HG03025 (cell line): ENCODE data around the gene KCNT2.
"Not testable (repeated sequence)": the region's sequence is repeated elsewhere in the genome, so short reads cannot be mapped to it uniquely, and the experiment has no call there.

ENCODE experiments used
- ATAC-seq: cut with Tn5 transposase; IDR thresholded peaks from one replicate; pipeline ENCODE4 v1.9.1; 2021; ENCODE audit warnings: mild to moderate bottlenecking, moderate library complexity; ENCODE audit not compliant: unreplicated experiment, low FRiP score

Gene KCNT2

DNA sequence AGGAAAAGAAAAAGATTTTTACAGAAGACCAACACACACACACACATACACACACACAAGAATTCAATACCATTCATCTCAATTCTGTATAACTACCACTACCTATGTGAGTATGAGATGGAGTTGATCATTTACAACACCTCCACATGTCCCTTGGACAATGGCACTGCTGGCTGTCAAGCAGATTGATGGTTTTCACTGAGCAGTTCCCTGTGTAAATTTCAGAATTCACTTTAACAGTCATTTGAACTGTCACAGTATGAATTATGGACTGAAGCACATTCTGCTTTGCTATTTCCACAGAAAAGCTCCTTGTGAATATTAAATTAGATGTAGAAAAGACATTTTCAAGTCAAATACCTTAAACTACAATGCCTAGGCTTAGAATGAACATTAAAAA lies 14.3 kb downstream of the KCNT2 start:
- no peak for ATAC-seq

DNA sequence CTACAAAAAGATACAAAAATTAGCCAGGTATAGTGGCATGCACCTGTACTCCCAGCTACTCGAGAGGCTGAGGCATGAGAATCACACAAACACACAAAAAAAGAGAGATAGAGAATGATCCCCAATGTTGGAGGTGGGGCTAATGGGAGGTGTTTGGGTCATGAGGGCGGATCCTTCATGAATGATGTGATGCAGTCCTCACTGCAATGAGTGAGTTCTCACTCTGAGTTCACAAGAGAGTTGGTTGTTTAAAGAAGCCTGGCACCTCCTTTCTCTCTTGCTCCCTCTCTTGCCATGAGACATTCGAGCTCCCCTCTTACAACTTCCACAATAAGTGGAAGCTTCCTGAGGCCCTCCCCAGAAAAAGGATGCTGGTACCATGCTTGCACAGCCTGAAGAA lies 17.3 kb downstream of the KCNT2 start:
- no peak for ATAC-seq

DNA sequence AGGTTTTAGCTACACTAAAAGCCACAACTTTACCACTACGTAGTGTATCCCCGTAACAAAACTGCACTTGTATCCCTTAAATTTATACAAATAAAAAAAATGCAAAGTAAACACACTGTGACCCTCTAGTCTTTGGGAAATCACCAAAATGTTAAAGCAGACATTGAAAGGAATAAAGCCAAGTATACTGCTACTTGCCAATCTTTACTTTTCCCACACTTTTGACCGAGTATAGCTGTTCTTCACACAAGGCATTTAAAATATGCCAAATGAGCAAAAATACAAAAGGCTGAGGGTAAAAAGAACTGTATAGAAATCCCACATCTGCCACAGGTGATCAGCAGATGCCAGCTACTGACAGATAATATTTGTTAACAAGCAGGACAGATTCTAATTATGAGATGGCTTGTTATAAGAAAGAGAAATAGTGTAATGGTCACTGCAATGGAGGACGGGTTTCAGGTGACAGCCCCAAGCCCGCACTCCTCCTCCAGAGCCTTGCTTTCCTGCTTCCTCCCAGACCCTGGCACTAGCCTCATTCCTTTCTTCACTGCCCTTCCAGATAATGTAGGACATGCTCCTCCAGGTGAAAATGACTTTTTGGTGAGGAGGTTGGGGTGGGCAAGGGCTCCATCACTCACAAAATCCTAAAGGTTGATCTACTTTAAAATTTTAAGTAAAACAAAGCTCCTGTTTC lies 18.1 kb downstream of the KCNT2 start:
- ATAC-seq = no peak

DNA sequence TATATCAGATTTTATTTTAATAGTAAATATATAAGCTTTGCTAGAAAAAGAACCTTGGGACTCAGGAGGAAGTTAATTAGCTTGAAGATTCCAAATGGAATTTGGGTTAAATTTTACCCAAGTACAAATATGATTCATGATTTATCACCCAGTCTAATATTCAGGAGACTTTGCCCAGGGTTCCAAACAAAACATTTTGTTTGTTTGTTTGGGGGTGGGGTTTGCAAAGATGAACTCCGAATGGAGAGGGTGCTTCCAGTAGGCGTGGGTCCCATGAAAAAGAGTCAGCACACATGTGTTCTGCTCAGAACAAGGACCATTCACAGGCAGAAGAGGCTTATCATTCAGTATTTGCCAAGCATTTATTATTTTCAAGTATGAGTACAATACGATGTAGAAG lies 23.5 kb downstream of the KCNT2 start:
- no peak for ATAC-seq

DNA sequence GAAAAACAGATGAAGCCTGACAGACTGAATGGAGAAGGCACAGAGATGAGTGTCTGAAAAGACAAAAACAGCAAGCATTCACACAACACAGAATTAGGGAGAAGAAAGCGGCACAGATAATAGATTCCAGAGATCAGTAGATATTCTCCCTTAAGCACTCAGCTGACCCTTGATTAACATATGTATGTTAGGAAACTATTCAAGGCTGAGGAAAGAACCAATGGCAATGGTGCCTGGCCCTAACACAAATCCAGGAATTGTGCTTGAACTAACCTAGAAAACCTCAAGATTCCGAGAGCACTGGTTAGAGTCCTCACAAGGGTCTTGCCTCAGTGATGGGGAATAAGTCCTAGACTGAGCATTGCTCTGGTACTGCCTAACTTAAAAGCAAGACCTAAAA lies 30.9 kb downstream of the KCNT2 start:
- no peak for ATAC-seq

DNA sequence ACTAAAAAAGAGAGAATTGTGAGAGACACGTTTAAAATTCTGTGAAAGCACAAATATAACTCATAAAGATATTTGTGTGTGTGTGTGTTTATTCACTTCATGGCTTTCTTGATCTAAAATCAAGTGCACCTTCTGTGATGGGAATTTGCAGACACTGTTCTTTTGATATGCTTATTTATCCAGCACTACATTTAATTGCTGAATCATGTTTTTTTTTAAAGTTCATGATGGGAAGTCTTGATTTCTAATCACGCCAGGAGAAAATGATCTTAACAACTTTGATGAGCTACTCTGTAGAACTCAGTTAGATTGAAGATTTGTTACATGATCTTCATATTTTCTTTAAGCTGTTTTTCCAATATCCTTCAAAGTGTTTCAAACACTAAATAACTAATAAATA lies 35.0 kb downstream of the KCNT2 start:
- no peak for ATAC-seq

DNA sequence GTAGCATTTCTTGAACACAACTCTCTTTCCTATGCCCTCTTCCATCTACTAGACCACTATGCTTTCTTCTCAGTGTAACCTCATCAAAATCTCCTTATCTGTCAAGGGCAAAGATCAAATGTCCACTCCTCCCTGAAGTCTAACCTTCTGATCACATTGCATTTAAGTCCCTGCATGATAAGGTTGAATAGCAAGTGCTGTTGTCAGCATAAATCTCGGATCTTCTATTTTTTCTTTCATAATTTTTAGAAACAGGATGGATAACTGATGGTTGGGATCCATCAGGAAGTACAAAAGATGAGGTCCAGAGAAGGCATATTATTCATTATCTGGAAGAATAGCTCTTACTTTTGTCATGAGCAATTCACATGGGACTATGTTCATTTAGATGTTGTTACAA lies 41.0 kb downstream of the KCNT2 start:
- ATAC-seq = no peak

DNA sequence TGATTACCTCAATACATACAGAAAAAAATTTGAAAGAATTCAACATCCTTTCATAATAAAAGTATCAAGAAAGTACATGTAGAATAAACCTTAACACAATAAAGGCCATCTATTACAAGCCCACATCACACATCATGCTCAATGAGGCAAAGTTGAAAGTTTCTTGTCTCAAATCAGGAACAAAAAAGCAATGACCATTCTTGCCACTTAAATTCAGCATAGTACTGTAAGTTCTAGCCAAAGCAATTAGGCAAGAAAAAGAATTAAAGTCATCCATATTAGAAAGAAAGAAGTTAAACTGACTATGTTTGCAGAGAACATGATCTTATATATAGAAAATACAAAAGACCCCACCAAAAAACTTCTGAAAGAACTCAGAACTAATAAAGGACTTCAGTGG lies 44.5 kb downstream of the KCNT2 start:
- ATAC-seq = no peak

DNA sequence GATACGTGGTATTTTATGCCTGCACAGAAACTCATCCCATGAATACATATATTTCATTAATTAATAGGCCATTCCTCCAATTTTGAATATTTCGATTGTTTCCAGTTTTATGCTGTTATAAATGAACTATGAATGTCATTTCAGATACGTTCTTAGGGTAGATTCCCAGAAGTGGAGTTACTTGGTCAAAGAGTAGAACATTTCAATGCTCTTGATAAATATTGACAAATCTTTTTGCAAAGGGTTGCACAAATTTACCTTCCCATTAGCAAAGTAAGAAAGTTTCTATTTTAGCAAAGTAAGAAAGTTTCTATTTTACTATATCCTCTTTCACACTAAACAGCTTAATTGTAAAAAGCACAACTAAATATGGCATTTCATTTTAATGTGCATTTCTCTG lies 48.9 kb downstream of the KCNT2 start:
- no peak for ATAC-seq

DNA sequence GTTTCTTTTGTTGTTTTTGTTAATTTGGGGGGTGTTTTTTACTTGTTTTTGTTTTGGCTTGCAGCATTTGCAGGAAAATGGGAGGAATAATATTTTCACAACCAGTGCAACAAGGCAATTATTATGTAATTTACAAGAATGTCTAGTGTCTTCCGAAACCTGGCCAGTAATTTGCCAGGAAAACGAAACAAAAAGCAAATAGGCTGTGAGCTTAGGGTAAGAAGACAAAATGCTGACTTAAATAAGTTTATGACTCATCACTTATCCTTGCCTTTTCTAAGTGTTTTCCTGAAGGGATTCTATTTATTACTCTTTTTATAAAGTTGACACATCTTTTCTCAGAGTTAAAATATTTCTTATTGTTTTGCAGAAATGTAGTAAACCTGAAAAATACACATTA lies 49.8 kb downstream of the KCNT2 start:
- no peak for ATAC-seq

DNA sequence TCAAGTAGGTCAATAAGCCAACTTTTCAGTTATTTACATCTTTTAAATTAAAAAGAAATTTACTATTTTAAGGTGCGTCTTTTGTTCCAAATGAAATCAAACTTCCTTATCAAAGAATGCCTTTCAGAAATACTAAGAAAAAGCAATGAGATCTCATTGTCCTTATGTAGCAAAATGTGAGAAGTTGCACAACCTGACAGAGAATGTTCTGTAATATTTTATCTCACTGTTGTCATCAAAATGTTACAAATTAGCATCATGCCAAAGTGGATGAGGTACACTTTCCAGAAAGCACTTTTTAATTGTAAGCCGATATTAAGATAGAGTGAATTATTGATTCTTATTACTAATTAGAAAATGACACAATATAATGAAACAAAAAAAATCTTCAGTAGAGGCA lies 50.4 kb downstream of the KCNT2 start:
- ATAC-seq = no peak

DNA sequence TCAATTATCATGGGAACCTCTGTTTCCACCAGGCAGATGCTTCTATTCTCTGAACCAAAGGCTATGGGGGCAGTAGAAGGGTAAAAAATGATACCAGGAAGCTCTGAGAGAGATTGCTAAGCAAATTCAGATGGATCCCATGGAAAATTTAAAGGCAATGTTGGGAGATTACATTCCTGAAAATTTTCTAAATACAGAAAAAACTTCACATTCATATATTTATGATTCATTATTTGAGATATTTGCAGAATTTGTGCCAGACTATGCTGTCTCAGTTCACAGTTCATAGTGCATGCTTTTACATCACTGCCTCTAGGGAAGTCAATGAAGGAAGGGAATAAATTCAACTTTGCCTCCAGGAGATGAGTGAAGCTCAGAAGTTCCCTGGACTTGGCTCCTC lies 57.5 kb downstream of the KCNT2 start:
- no peak for ATAC-seq

DNA sequence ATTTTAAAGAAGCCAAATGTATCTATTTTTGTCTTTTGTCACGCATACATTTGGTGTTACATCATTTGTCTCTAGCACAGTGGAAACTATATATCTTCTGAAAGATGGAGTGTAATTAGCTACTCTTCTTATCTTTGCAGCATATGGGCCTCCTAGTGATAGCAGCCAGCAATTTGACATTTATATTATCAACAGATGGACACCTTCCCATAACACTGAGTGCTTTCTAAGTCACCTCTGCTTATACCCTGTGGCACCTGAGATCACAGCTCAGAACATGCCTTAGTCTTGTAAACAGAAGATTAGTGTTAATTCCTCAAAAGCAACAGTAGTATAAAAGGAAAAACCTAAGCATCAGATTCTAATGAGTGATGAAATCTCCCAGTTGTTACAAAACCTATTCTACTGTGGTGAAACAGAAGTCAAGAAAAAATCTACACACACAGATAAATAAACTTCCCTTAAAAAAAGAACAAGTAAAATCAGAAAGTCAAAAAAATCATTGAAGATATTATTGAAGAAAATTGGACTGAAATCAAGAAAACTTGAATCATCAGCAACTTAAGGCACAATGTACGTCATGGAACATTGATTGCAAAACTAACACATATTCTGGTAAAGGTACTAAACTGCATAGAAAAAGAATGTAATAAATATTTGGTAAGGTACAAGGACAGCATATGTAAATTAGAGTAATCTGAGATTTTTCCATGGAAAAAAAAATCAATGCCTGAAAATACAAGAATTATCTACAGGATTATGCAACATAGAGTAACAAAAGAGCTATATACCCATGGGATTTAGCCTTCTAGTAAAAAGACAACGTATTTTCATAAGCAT lies 61.7 kb downstream of the KCNT2 start:
- ATAC-seq = no peak

DNA sequence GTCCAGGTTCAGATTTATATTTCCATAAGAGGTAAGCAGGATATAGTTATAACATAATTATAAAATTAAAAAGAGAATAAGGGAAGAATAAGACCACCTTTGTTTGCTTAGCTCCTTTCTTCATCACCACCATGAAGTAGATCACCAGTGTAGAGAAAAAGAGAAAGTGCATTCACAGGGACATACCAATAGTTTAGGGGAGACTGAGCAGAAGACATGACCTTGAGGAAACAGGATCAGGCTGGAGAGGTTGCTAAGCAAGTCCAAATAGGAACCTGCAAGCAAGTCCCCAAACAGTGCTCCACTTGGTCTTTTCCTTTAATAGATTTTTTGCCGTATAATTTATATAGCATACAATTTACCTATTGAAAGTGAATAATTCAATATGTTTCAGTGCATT lies 63.0 kb downstream of the KCNT2 start:
- no peak for ATAC-seq

DNA sequence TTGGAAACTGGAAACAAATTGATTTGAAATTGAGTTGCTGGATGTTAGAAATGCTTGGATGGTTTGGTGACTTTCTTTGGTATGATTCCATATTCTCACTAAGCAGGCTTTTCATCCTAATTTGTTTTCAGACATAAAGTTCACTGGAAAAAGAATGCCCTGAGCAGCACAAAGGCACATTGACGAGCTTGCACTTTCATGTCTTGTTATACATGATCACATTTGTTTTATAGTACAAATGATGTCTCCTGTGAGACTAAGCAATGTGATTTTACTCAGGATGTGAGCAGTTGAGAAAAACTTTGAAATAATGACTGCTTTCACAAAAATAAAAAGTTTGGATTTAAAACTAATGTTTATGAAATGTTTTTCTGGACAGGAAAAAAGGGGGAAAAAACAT lies 63.6 kb downstream of the KCNT2 start:
- no peak for ATAC-seq

DNA sequence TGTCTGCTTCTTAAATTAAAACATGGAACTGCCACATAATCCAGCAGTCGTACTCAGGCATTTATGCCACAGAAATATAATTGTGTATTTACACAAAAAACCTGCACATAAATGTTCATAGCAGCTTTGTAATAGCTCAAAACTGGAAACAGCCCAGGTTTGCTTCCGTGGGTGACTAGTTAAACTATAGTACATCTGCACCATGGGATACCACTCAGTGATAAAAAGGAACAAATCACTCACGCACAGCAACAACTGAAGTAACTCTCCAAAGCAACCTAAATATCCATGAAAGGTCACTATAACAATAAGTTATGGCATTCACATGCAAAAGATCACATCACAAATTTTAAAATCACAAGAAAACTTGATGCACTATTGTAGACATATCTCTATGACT lies 64.4 kb downstream of the KCNT2 start:
- ATAC-seq = no peak

DNA sequence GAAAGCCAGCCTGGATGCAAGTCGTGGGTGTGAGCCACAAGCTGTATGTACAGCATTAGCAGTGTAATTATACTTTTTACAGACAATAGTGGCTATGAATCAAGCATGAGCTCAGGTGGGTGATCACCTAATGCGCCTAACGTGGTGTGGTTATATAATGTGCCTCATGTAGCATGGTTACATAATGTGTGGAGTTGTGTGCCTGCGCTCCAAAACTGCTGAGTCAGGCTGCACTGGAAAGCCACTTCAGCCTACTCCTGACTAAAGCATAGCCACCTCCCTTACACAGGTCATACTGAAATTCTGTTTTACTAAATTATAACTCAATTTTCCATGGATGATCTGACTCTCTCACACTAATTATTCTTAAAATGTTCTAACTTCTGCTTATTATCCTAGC lies 69.8 kb downstream of the KCNT2 start:
- no peak for ATAC-seq

DNA sequence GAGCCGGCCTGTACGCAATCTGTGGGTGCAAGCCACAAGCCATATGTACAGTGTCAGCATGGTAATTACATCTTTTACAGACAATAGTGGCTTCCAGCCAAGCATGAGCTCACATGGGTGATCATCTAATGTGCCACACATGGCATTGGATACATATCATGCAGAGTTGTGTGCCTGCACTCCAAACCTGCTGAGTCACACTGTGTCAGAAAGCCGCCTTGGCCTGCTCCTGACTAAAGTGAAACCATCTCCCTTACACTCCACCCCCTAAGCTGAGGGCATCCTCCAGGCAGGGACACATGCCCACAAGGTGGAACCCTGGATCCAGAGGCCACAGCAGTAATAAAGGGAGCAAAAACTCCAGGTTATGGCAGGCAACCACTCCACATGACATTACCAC lies 72.5 kb downstream of the KCNT2 start:
- ATAC-seq = no peak

DNA sequence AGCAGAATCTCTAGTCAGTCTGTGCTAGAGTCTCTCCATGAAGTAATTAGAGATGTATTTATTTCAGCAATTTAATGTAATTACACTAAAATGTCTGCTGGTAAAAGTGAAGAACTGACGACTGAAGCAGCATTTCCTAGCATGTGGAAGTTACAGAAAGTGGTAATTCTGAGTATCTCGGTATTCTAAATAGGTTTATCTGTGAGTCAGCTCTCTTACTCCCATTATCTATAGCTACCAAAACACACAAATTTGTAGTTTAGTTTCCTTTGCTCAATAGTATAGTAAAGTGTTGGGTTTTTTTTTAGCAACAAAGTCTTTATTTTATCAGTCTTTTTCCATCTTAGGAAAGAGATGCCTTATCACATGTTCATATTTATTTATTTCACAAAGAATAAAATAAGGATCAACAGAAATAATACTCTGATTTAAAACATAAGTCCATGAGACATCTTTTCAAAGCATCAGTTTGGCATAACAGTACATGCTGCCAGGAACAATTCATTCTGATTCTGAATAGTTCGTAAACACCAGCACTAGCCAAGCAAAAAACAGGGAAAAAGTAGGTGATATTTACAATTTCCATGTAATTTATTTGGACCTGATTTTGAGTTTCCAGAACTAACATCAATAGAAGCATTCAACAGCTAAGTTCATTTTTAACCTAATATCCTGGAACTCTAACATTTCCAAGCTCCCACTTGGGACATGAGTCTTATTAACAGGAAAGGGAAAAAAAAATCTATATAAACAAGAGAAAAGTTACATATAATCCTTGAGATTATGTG lies 76.3 kb downstream of the KCNT2 start:
- no peak for ATAC-seq

DNA sequence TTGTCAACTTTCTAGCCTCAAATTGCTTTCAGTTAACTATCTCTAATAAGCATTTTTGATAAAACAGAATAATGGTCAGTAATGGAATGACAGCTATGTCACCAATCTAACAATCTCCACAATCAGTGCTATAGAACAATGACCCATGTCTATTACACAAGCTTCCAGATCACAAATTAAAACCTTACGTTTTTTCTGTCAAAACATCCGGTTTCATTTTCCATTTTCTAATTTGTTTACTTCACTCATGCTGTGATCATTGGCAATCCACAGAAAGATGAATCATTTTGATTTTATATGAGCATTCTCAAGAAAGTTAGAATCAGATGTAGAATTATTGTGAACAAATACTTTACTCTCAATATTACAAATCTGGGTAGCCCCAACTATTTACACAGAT lies 80.3 kb downstream of the KCNT2 start:
- ATAC-seq = no peak

DNA sequence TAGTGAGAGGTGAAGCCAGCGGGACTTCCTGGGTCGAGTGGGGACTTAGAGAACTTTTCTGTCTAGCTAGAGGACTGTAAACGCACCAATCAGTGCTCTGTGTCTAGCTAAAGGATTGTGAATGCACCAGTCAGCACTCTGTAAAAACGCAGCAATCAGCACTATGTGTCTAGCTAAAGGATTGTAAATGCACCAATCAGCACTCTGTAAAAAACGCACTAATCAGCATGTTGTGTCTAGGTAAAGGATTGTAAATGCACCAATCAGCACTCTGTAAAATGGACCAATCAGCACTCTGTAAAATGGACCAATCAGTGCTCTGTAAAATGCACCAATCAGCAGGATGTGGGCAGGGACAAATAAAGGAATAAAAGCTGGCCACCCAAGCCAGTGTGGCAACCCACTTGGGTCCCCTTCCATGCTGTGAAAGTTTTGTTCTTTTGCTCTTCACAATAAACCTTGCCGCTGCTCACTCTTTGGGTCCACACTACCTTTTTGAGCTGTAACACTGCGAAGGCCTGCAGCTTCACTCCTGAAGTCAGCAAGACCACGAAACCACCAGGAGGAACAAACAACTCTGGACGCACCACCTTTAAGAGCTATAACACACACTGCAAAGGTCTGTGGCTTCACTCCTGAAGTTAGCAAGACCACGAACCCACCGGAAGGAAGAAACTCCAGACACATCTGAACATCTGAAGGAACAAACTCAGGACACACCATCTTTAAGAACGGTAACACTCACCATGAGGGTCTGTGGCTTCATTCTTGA lies 85.5 kb downstream of the KCNT2 start:
- ATAC-seq = not testable (repeated sequence)
